HG03196 (cell line): ENCODE results near the gene MICALL2.

Experiments
- ATAC-seq: cut with Tn5 transposase; IDR thresholded peaks from one replicate; pipeline ENCODE4 v1.9.1; 2021; ENCODE audit not compliant: unreplicated experiment

Gene MICALL2

DNA sequence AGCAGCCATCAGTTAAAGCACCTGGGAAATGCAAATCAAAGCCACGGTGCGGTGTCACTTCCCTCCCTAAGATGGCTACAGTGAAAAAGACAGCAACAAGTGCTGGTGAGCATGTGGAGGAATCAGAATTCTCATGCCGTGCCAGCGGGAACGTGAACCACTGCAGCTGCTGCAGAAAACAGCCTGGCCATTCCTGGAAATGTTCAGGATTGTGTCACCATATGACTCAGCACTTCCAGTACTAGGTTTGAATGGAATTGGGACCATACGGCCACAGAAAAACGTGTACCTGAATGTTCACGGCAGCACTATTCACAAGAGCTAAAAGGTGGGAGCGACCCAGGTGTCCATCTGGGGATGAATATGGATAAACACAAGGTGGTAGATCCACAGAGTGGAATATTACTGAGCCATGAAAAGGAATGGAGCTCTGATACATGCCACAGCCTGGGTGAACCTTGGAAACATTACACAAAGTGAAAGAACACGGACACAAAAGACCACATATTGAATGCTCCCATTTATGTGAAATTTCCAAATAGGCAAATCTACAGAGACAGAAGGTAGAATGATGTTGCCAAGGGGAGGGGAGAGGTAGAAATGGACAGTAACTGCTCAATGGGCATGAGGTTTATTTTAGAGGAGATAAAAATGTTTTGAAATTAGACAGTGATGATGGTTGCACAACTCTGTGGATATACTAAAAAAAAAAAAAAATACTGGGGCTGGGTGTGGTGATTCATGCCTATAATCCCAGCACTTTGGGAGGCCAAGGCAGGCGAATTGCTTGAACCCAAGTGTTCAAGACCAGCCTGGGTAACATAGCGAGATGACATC lies 61.6 kb downstream of the MICALL2 start:
- no peak for ATAC-seq

DNA sequence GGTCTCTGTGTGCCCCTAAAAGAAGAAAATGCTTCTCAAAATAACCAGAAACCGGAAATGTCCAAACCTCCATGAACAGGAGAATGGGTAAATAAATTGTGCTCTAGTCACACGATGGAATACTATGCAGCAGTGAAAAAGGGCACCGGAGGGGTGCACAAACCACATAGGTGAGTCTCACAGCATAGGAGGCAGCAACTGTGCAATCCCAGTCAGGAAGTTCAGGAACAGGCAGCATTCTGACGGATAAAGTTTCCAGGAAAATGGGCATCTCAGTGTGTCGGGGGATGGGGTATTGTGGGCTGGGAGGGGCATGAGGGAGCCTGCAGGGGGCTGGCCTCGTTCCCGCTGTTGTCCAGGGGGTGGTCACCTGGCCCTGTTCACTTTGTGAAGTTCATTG lies 63.1 kb downstream of the MICALL2 start:
- no peak for ATAC-seq

DNA sequence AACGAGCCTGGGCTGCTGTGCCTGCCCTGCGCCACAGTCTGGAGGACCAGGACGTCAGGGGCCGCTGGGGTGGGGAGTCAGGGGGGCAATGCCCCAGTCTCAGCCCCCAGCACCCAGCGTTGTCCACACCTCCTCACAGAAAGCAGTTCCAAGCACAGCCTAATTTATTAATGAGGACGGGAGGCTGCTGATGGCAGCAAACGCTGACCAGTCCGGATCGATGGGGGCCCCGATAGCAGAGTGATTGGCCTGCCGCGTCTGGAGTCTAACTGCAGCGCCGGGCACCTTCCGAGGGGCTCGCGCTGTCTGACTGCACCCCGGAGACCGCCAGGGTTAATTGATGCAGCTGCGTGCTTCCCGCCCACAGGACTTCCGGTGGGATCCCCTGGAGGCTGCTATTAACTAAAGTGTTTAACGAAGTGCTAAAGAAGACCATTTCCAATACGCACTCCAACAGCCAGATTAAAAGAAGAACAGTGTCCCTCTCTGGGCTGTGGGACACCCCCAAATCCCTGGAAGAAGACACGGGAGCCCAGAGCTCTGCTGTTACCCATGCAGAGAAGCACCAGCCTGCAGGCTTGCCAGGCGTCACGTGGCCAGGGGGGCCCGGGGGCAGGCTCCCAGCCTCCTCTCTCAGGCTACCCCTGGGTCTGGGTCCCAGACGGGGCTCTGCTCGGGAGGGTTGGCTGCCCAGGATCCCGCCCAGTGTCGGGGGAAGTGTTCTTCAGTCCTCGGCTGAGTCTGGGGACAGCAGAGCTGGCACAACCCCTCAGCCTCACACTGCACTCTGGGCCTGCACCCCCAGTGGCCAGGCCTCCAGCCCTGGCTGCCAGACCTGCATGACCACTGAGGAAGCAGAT lies 63.8 kb downstream of the MICALL2 start:
- no peak for ATAC-seq

GRCh38 chr7:1394371-1394770 lies 64.9 kb downstream of the MICALL2 start:
- no peak for ATAC-seq

GRCh38 chr7:1393421-1393820 lies 65.8 kb downstream of the MICALL2 start:
- no peak for ATAC-seq

- ATAC-seq: no peak
Measured at GRCh38 chr7:1392556-1392955, 66.7 kb downstream of the MICALL2 start.

GRCh38 chr7:1391449-1391848 lies 67.8 kb downstream of the MICALL2 start:
- no peak for ATAC-seq

GRCh38 chr7:1388703-1389335 lies 70.5 kb downstream of the MICALL2 start:
- no peak for ATAC-seq

GRCh38 chr7:1388021-1388702 lies 71.1 kb downstream of the MICALL2 start:
- ATAC-seq: no peak

DNA sequence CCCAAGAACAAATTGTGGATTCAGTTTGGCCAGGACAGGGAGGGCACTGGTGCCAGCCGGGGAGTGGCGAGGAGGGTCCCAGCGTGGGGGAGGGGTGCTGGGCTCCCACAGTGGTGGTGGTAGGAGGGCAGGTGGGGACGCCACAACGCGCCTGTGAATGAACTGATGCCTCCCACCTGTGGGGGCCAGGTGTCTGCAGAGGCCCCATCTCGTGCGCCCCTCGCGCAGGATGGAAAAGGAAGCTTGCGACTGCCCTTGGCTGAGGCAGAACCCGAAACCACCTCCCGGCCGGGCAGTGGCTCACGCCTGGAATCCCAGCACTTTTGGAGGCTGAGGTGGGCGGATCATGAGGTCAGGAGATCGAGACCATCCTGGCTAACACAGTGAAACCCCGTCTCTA lies 72.0 kb downstream of the MICALL2 start:
- ATAC-seq: no peak

- ATAC-seq: no peak
Measured at GRCh38 chr7:1386623-1387220, 72.5 kb downstream of the MICALL2 start.

DNA sequence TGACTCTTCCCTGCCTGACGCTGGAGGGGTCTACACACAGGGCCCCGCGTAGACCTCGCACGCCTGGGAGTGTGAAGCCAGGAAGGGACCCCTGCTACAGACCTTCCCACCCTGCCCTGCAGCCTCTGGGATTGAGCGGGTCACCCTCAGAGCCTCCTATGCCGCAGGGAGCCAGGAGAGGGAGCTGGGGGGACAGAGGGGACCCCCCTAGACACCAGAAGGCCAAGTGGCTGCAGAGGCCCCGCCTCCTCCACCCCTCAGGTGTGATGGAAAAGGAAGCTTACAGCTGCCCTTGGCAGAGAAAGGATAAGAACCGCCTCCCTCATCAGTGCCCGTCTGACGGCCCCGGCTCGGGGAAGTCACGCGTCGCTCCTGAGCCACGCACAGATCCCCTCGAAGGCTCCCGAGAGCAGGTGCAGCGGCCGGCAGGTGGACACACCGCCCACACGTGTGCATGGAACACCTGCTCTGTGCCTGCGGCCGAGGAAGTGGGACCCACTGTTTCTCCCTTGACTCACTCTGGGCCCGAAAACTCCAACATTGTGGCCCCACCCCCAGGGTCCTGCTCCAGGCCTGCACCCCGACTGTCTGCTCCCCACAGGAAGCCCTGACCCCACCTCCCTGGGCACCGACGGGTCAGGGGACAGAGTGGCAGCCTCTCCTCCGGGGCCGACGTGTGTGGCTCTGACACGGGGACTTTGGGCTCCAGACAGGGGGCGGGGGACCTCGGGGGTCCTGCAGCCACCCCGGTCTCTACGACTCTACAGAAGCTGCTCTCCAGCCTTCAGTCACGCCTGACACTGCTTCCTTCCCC lies 73.3 kb downstream of the MICALL2 start:
- ATAC-seq: no peak

DNA sequence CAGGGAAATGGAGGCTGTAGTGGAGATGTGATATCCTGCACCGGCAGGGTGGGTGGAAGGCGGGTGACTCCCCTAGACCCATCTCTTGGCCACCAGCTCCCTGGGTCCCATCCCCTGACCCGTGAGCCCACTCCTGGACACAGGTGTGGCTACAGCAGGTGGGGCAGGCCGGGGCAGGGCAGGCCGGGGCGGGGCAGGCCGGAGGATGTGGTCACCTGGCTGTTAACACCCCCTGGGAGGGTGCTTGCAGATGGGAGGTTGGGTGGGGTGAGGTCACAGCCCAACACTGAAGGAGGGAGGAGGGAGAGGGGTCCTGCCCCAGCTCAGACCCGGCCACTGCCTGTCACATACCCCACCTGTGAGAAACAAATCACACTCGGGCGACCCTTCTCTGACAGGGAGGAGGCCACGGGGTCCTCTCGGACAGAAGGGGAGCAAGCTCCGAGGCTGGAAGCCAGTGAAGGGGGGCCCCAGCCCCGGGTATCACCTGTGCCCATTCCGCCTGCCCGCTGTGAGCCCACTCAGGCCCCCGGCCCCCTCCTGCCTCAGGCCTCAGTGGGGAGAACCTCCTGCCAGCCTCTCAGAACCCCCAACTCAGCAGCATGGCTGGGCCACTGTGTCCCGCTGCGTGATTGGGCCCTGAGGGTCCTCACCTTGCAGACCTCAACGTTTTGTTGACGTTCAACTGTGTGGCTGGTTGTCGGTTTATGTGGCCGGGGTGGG lies 74.0 kb downstream of the MICALL2 start:
- no peak for ATAC-seq
